Liver (tissue), 9 donors: ENCODE data around the gene CHST13. TPM values are rescaled to one million over a fixed set of nuclear protein-coding genes. Genes with fewer than 3 reads are reported as not detected.

Experiments
- DNase-seq: peaks from one replicate; pipeline ENCODE4 v3.0.0-alpha.2; 2017; ENCODE audit warnings: low spot score
- H3K27ac ChIP-seq, 2 donors: one replicate each; pipeline ENCODE4 v1.7.0; 2013; ENCODE audit warnings: inconsistent platforms in 2 of 2, low read length in 2 of 2, control low read depth in 1 of 2, low read depth in 1 of 2, mild to moderate bottlenecking in 1 of 2
- H3K27me3 ChIP-seq, 4 donors: one replicate each; pipeline versions ENCODE4 v1.6.1 to v1.7.0; 2013; ENCODE audit warnings: low read length in 3 of 4, inconsistent platforms in 1 of 4, mild to moderate bottlenecking in 1 of 4, moderate library complexity in 1 of 4; ENCODE audit not compliant: control insufficient read depth in 4 of 4, insufficient read depth in 4 of 4
- H3K36me3 ChIP-seq, 4 donors: one replicate each; pipeline versions ENCODE4 v1.6.1 to v1.7.0; 2013; ENCODE audit warnings: low read length in 3 of 4, mild to moderate bottlenecking in 3 of 4, low read depth in 1 of 4, moderate library complexity in 1 of 4; ENCODE audit not compliant: control insufficient read depth in 4 of 4, insufficient read depth in 3 of 4
- H3K4me1 ChIP-seq, 4 donors: one replicate each; pipeline versions ENCODE4 v1.6.1 to v1.7.0; 2013; ENCODE audit warnings: low read length in 3 of 4, mild to moderate bottlenecking in 3 of 4, moderate library complexity in 1 of 4; ENCODE audit not compliant: control insufficient read depth in 4 of 4, insufficient read depth in 4 of 4
- H3K4me3 ChIP-seq, 3 donors: one replicate each; pipeline versions ENCODE4 v1.6.1 to v1.7.0; 2013; ENCODE audit warnings: low read length in 3 of 3, control low read depth in 1 of 3, low read depth in 1 of 3, mild to moderate bottlenecking in 1 of 3
- H3K9ac ChIP-seq, 2 donors: one replicate each; pipeline ENCODE4 v1.7.0; 2013; ENCODE audit warnings: low read length in 2 of 2, mild to moderate bottlenecking in 2 of 2, moderate library complexity in 2 of 2, control low read depth in 1 of 2, low read depth in 1 of 2
- H3K9me3 ChIP-seq, 4 donors: one replicate each; pipeline versions ENCODE4 v1.6.1 to v1.7.0; 2013; ENCODE audit warnings: low read length in 3 of 4; ENCODE audit not compliant: control insufficient read depth in 4 of 4
- CTCF ChIP-seq: fragments of 150-350 bp; IDR thresholded peaks from 2 replicates; pipeline ENCODE4 v1.5.1; 2017; ENCODE audit warnings: improper control_type of control experiment, low read depth, low read length; ENCODE audit not compliant: missing input control
- EGR1 ChIP-seq, 2 donors: IDR thresholded peaks; 2 replicates each; pipeline ENCODE4 v1.6.1; 2016 to 2018; ENCODE audit warnings: antibody characterized with exemption in 2 of 2, low read depth in 2 of 2
- FOXA1 ChIP-seq: IDR thresholded peaks from 2 replicates; pipeline ENCODE4 v1.6.1; 2016; ENCODE audit warnings: antibody characterized with exemption
- FOXA2 ChIP-seq: IDR thresholded peaks from 2 replicates; pipeline ENCODE4 v1.6.1; 2016; ENCODE audit warnings: antibody characterized with exemption
- GABPA ChIP-seq, 2 donors: IDR thresholded peaks in 1 of 2; conservative IDR thresholded peaks in 1 of 2; 2 replicates each; pipeline ENCODE4 v1.6.1; 2016; ENCODE audit warnings: antibody characterized with exemption in 2 of 2, mild to moderate bottlenecking in 1 of 2, moderate library complexity in 1 of 2
- HNF4A ChIP-seq, 2 donors: conservative IDR thresholded peaks; 2 replicates each; pipeline ENCODE4 v1.6.1; 2016; ENCODE audit warnings: antibody characterized with exemption in 2 of 2, mild to moderate bottlenecking in 2 of 2
- JUND ChIP-seq, 2 donors: IDR thresholded peaks; 2 replicates each; pipeline ENCODE4 v1.6.1; 2016; ENCODE audit warnings: antibody characterized with exemption in 2 of 2
- NR2F2 ChIP-seq: IDR thresholded peaks from 2 replicates; pipeline ENCODE4 v1.6.1; 2016; ENCODE audit warnings: antibody characterized with exemption
- RAD21 ChIP-seq, 2 donors: IDR thresholded peaks; 2 replicates each; pipeline ENCODE4 v1.6.1; 2016; ENCODE audit warnings: antibody characterized with exemption in 2 of 2, mild to moderate bottlenecking in 2 of 2
- RXRA ChIP-seq, 2 donors: IDR thresholded peaks; 2 replicates each; pipeline ENCODE4 v1.6.1; 2017 to 2018; ENCODE audit warnings: antibody characterized with exemption in 2 of 2, mild to moderate bottlenecking in 1 of 2
- SP1 ChIP-seq: IDR thresholded peaks from 2 replicates; pipeline ENCODE4 v1.6.1; 2018; ENCODE audit warnings: antibody characterized with exemption, mild to moderate bottlenecking
- TAF1 ChIP-seq: conservative IDR thresholded peaks from 2 replicates; pipeline ENCODE4 v1.6.1; 2016; ENCODE audit warnings: antibody characterized with exemption, mild to moderate bottlenecking
- YY1 ChIP-seq: IDR thresholded peaks from 2 replicates; pipeline ENCODE4 v1.6.1; 2016; ENCODE audit warnings: antibody characterized with exemption, mild to moderate bottlenecking
- ZBTB33 ChIP-seq: IDR thresholded peaks from 2 replicates; pipeline ENCODE4 v1.6.1; 2016; ENCODE audit warnings: antibody characterized with exemption
- WGBS: extraction: QIAGEN DNeasy Blood & Tissue Kit; methylation state at CpG from one replicate; pipeline ENCODE4 v1.1.7; 2013; 5-methylcytosine and 5-hydroxymethylcytosine counted together
- polyA plus RNA-seq, 2 donors: library from polyadenylated mRNA; stranded (reverse) in 1 of 2; unstranded in 1 of 2; fragments of 200-250 nt in 1 of 2; fragments of >200 nt in 1 of 2; fragmentation: Nextera tagmentation in 1 of 2; extraction: Ambion mirVana in 1 of 2; gene quantifications; one replicate each; pipeline versions ENCODE4 v1.2.1 to v1.2.3, GENCODE V29; 2013 to 2015
- total RNA-seq, 2 donors: library from RNA; depleted of rRNA; stranded (reverse); fragments of >200 nt; gene quantifications; one replicate each; pipeline ENCODE4 v1.2.3, GENCODE V29; 2014
- TF ChIP-seq, protein P1 (sequence below): IDR thresholded peaks from 2 replicates; pipeline ENCODE4 v1.6.1; 2016; ENCODE audit warnings: antibody characterized with exemption, mild to moderate bottlenecking
- TF ChIP-seq, protein P2 (sequence below): IDR thresholded peaks from 2 replicates; pipeline ENCODE4 v1.6.1; 2016; ENCODE audit warnings: antibody characterized with exemption
- TF ChIP-seq, protein P3 (sequence below): IDR thresholded peaks from 2 replicates; pipeline ENCODE4 v1.6.1; 2016; ENCODE audit warnings: antibody characterized with exemption
- donor health status: healthy.
- donor health status: healthy.
- donor health status: healthy.
- donor health status: healthy.
- donor health status: healthy.

The CHST13 gene
- total and polyA plus RNA-seq, 4 donors: 19.7 to 39.1 (median 25.2) TPM

DNA sequence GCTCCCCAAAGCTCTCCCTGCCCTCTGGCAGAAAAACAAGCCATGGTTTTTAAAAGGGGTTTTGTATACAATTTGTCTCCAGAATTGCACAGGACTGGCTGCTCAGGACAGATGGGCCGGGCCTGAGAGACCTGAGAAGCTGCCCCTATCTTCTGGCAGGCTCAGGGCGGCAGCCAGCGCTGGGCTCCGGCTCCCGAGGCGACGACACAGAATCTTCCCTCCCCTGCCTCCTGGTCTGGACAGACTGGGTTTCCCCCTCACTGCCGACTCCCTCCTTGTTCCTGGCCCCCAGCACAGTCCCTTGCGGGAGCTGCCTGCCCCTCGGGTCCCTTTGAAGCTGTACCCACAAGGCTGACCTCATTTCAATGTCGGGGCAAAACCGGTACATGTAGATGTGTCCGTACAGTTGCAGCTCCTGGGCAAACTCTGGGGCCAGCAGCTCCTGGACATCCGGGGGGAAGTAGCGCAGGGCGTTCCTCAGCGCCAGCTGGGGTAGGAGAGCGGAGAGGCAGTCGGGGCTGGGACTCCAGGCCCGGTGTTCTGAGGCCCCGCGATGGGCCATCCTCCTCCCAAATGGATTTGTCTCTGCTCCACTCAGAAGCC, 13.5 kb upstream of the CHST13 start:
- H3K9ac ChIP-seq: no peak overlapping the region
- no peak for DNase-seq
- no peaks in the 10 kb centered on the region for H3K9me3 ChIP-seq
- no peaks in the 10 kb centered on the region for H3K27me3 ChIP-seq
- no peak overlapping the region for H3K27ac ChIP-seq
- TF ChIP-seq ZBTB33 (no peak), FOXA1 (no peak), SP1 (no peak), RAD21 (IDR thresholded peaks at IDR 0.05) (no peak), TAF1 (no peak), RXRA (IDR thresholded peaks at IDR 0.05) (no peak), NR2F2 (no peak), FOXA2 (no peak), JUND (IDR thresholded peaks at IDR 0.05) (no peak), CTCF (no peak), GABPA (IDR thresholded peaks at IDR 0.05 in 1 of 2, conservative IDR thresholded peaks at IDR 0.05 in 1 of 2) (no peak), YY1 (no peak)
- TF ChIP-seq, protein P1, sequence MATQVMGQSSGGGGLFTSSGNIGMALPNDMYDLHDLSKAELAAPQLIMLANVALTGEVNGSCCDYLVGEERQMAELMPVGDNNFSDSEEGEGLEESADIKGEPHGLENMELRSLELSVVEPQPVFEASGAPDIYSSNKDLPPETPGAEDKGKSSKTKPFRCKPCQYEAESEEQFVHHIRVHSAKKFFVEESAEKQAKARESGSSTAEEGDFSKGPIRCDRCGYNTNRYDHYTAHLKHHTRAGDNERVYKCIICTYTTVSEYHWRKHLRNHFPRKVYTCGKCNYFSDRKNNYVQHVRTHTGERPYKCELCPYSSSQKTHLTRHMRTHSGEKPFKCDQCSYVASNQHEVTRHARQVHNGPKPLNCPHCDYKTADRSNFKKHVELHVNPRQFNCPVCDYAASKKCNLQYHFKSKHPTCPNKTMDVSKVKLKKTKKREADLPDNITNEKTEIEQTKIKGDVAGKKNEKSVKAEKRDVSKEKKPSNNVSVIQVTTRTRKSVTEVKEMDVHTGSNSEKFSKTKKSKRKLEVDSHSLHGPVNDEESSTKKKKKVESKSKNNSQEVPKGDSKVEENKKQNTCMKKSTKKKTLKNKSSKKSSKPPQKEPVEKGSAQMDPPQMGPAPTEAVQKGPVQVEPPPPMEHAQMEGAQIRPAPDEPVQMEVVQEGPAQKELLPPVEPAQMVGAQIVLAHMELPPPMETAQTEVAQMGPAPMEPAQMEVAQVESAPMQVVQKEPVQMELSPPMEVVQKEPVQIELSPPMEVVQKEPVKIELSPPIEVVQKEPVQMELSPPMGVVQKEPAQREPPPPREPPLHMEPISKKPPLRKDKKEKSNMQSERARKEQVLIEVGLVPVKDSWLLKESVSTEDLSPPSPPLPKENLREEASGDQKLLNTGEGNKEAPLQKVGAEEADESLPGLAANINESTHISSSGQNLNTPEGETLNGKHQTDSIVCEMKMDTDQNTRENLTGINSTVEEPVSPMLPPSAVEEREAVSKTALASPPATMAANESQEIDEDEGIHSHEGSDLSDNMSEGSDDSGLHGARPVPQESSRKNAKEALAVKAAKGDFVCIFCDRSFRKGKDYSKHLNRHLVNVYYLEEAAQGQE: no peak
- H3K4me1 ChIP-seq: peaks cover 8 to 34% (median 34%) of the 10 kb centered on the region in 4 donors
- no peak overlapping the region for H3K4me3 ChIP-seq
- peaks cover 0 to 14% (median 5%) of the 10 kb centered on the region in 4 donors for H3K36me3 ChIP-seq
- WGBS: 89% methylated on average over 22 of the region's 22 CpGs

- 81% methylated on average over 7 of the region's 7 CpGs for WGBS
- no peaks in the 10 kb centered on the region for H3K27me3 ChIP-seq
- H3K27ac ChIP-seq: no peak overlapping the region
- H3K9me3 ChIP-seq: no peaks in the 10 kb centered on the region
- no peak for DNase-seq
- peaks cover 0 to 8% (median 2%) of the 10 kb centered on the region in 4 donors for H3K36me3 ChIP-seq
- peaks cover 8 to 34% (median 34%) of the 10 kb centered on the region in 4 donors for H3K4me1 ChIP-seq
- H3K4me3 ChIP-seq: no peak overlapping the region
- no peak overlapping the region for H3K9ac ChIP-seq
- TF ChIP-seq RAD21 (IDR thresholded peaks at IDR 0.05) (no peak), SP1 (no peak), ZBTB33 (no peak), FOXA1 (no peak), GABPA (IDR thresholded peaks at IDR 0.05 in 1 of 2, conservative IDR thresholded peaks at IDR 0.05 in 1 of 2) (no peak), RXRA (IDR thresholded peaks at IDR 0.05) (no peak), YY1 (no peak), HNF4A (conservative IDR thresholded peaks at IDR 0.05) (no peak), EGR1 (IDR thresholded peaks at IDR 0.05; ENCODE audit: low read depth in 2 of 2) (no peak), CTCF (no peak)
- TF ChIP-seq, protein P2, sequence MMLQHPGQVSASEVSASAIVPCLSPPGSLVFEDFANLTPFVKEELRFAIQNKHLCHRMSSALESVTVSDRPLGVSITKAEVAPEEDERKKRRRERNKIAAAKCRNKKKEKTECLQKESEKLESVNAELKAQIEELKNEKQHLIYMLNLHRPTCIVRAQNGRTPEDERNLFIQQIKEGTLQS: no peak
- TF ChIP-seq, protein P3, sequence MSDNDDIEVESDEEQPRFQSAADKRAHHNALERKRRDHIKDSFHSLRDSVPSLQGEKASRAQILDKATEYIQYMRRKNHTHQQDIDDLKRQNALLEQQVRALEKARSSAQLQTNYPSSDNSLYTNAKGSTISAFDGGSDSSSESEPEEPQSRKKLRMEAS: no peak
Observed at GRCh38 chr3:126511291-126511690, 12.7 kb upstream of the CHST13 start.
